GM18526 (cell line): ENCODE data around the gene GNB1.

ENCODE experiments used
- POLR2A ChIP-seq: IDR thresholded peaks from 3 replicates; pipeline ENCODE4 v1.6.1; 2011; ENCODE audit not compliant: insufficient read length; ENCODE audit errors: extremely low read depth

The GNB1 gene

GRCh38 chr1:1861339-1861730 is 29.6 kb downstream of the GNB1 start:
- no peak for TF ChIP-seq POLR2A

DNA sequence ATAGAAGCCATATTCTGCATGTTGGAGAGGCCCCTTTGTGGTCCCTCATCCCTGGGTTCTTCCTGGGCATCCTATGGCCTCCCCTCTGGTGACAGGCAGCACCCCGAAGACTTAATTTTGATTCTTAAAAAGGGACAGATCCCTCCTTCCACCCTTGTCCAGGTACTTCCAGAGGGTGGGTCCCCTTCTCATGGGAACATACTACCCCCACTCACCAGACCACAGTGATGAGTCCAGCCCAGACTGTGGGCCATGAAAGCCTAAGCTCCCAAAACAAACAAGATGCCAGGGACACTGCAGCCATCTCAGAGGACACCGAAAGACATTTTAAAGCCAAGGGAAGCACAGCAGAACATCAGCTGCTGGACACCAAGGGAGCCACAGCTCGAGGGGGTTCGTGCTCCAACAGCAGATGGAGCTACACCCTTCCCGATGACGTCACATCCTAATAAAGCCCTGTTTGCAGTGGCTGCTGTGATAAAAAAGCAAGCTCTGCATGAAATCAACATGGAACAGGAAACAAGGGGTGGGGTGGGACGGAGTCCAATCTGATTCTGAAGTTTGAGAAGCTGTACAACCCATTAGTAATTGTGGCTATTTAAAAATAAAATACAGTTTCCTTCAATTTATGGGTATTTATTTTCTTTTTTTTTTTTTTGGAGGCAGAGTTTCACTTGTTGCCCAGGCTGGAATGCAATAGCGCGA is 32.4 kb downstream of the GNB1 start:
- no peak for TF ChIP-seq POLR2A

- TF ChIP-seq POLR2A, result no peak
Measured at GRCh38 chr1:1857096-1857703, 33.7 kb downstream of the GNB1 start.

DNA sequence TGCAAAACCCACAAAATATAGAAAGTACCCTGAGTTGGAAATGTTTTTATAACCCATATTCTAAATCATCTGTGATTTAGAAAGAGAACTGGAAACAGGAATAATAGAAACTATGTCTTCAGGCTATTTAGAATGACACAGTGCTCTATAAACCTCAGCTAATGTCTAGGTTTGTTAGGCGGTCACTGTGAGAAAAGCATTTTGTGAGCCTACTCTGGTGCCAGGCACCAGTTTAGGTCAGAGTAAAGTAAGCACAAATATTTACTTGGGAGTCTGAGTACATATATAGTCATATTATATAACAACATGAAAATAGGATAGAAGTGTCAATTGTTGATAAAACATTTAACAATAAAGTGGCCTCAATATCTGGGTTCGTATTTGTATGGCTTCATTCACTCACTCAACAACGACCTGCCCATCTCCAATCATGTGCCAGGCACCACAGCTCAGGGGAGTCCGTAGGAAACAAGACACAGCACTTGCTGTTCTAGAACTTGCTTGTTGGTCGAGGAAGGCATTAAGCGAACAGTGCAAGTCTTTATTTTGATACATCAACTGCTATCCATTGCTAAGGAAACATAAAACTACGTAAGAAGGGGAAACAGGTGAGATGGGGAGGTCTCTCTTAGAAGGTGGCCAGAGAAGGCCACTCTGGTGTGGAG is 37.2 kb downstream of the GNB1 start:
- no peak for TF ChIP-seq POLR2A

GRCh38 chr1:1852619-1853414 is 38.1 kb downstream of the GNB1 start:
- no peak for TF ChIP-seq POLR2A

DNA sequence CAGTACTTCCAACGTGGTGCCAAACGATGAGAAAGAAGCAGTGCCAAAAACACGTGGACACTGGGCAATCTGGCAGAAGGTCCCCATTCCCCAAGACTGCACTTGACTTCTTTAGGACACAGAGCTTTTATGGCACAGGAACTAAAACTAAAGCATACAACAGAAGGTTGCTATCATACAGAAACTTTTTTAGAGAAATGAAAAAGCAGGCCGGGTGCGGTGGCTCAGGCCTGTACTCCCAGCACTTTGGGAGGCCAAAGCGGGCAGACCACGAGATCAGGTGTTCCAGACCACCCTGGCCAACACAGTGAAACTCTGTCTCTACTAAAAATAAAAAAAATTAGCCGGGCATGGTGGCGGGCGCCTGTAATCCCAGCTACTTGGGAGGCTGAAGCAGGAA is 43.0 kb downstream of the GNB1 start:
- TF ChIP-seq POLR2A, result no peak

GRCh38 chr1:1847061-1847850 is 43.6 kb downstream of the GNB1 start:
- TF ChIP-seq POLR2A, result no peak

- TF ChIP-seq POLR2A, result no peak
Measured at GRCh38 chr1:1846386-1846918, 44.4 kb downstream of the GNB1 start.

DNA sequence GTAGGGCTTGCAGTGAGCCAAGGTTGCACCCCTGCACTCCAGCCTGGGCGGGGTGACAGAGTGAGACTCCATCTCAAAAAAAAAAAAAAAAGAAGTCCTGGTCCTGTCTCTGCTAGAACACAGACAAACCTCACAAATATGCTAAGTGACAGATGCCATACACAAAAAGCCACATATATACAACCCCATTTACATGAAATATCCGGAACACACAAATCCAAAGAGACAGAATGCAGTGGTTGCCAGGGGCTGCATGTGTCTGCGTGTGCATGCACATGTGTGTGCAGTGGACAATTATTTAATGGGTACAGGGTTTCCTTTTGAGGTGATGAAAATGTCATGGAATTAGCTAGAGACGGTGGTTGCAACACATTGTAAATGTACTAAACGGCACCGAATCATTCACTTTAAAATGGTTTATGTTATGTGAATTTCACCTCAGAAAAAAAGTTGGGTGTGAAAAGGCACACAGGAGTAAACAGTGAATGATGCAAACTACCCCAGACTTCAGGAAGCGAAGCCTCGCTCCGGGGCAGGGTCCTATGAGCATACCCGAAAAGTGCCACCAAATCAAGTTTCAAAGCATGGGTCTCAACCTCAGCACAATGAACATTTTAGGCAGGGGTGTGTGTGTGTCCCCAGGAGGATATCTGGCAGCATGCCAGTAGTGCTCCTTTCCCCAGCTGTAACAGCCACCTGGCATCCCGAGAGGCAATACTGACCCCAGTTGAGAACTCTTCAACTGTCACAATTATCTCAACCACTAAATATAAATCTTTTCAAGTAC is 48.3 kb downstream of the GNB1 start:
- TF ChIP-seq POLR2A, result no peak

- no peak for TF ChIP-seq POLR2A
Measured at GRCh38 chr1:1841575-1841995, 49.3 kb downstream of the GNB1 start.

DNA sequence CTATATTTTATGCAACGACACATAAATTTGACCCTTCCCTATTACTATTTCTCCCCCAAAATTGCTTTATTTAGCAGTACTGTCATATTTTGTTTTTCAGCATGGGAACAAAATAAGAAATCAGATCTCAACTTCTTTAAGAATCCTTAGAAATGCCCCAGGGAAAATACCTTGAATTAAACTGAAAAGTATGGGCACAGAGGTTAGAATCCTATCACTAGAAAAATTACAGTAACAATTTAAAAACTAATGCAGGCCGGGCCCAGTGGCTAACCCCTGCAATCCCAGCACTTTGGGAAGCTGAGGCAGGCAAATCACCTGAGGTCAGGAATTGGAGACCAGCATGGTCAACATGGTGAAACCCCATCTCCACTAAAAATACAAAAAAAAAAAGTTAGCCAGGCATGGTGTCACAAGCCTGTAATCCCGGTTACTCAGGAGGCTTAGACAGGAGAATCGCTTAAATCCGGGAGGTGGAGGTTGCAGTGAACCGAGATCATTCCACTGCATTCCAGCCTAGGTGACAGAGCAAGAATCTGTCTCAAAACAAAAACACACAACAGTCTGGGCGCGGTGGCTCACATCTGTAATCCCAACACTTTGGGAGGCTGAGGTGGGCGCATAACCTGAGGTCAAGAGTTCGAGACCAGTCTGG is 51.4 kb downstream of the GNB1 start:
- TF ChIP-seq POLR2A, result no peak

GRCh38 chr1:1836119-1836518 is 54.8 kb downstream of the GNB1 start:
- no peak for TF ChIP-seq POLR2A

GRCh38 chr1:1835546-1835945 is 55.3 kb downstream of the GNB1 start:
- no peak for TF ChIP-seq POLR2A

GRCh38 chr1:1833916-1834325 is 57.0 kb downstream of the GNB1 start:
- no peak for TF ChIP-seq POLR2A

DNA sequence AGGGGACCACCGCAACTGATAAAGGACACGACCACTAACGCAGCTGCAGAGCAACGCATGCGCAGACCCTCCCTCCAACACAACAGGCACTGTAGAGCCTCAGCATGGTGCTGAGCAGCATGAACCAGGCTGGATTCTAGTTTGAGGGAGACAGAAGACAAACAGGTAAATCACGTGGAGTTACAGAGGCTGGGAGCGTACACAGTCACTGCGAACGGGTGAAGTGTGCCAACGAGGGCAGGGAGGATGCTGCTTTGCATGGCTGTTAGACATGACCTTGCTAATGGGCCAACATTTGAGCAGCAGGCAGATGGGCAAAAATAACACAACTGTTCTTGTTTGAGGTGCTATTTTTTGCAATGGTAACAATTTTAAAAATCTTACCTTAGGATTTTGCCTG is 57.4 kb downstream of the GNB1 start:
- no peak for TF ChIP-seq POLR2A
